Esophagus muscularis mucosa (tissue), 4 donors: Measurements from ENCODE around the gene SLC45A3.

Experiments
- EP300 ChIP-seq: sonication (generic); formaldehyde crosslinking; IDR thresholded peaks from one replicate; pipeline ENCODE4 v1.6.1; 2017; ENCODE audit warnings: antibody characterized with exemption
- POLR2A ChIP-seq: fragments of 450-650 bp; IDR thresholded peaks from one replicate; pipeline ENCODE4 v1.6.1; 2017; ENCODE audit warnings: antibody characterized with exemption, moderate library complexity, mild to moderate bottlenecking, low read depth
- POLR2AphosphoS5 ChIP-seq, 2 donors: sonication (generic); formaldehyde crosslinking; IDR thresholded peaks; one replicate each; pipeline ENCODE4 v1.6.1; 2017; ENCODE audit warnings: antibody characterized with exemption in 2 of 2
- TF ChIP-seq, protein P1 (sequence below), 3 experiments: fragments of 200-600 bp in 2 of 3; fragments of 450-650 bp in 1 of 3; sonication (generic) in 2 of 3; IDR thresholded peaks; one replicate each; pipeline ENCODE4 v1.5.1; 2017 to 2019; ENCODE audit warnings: antibody characterized with exemption in 3 of 3, mild to moderate bottlenecking in 2 of 3, moderate library complexity in 1 of 3

- TF ChIP-seq, protein P1, sequence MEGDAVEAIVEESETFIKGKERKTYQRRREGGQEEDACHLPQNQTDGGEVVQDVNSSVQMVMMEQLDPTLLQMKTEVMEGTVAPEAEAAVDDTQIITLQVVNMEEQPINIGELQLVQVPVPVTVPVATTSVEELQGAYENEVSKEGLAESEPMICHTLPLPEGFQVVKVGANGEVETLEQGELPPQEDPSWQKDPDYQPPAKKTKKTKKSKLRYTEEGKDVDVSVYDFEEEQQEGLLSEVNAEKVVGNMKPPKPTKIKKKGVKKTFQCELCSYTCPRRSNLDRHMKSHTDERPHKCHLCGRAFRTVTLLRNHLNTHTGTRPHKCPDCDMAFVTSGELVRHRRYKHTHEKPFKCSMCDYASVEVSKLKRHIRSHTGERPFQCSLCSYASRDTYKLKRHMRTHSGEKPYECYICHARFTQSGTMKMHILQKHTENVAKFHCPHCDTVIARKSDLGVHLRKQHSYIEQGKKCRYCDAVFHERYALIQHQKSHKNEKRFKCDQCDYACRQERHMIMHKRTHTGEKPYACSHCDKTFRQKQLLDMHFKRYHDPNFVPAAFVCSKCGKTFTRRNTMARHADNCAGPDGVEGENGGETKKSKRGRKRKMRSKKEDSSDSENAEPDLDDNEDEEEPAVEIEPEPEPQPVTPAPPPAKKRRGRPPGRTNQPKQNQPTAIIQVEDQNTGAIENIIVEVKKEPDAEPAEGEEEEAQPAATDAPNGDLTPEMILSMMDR (IDR thresholded peaks at IDR 0.05), result no peak
- TF ChIP-seq POLR2AphosphoS5 (IDR thresholded peaks at IDR 0.05), result no peak
- TF ChIP-seq POLR2A, result no peak
- no peak for TF ChIP-seq EP300
These were observed 50.6 kb downstream of the SLC45A3 start for GRCh38 chr1:205629751-205630150.
